Natural killer cell (primary cell): Measurements from ENCODE around the gene SLC35C1. TPM values are rescaled to one million over a fixed set of nuclear protein-coding genes. Genes with fewer than 3 reads are reported as not detected.

Experiments
- ATAC-seq, 3 donors: fragments of 150-1000 bp in 2 of 3; fragments of 200-7000 bp in 1 of 3; cut with Tn5 transposase; 1 replicate in 1 of 3; 2 replicates in 2 of 3; pipeline ENCODE4 v1.10.0; 2021; ENCODE audit warnings: mild to moderate bottlenecking in 2 of 3, moderate library complexity in 2 of 3
- DNase-seq, 2 donors: peaks; one replicate each; pipeline versions ENCODE4 v3.0.0 to v3.0.0-alpha.2; 2013 to 2021; ENCODE audit warnings: mixed read lengths in 1 of 2
- H3K27ac ChIP-seq: one replicate; pipeline ENCODE4 v1.5.1; 2013; ENCODE audit warnings: mild to moderate bottlenecking, low read length
- H3K27me3 ChIP-seq: one replicate; pipeline ENCODE4 v1.6.1; 2013; ENCODE audit warnings: low read length; ENCODE audit not compliant: control insufficient read depth, insufficient read depth
- H3K36me3 ChIP-seq: one replicate; pipeline ENCODE4 v1.6.1; 2013; ENCODE audit warnings: low read length; ENCODE audit not compliant: control insufficient read depth, insufficient read depth
- H3K4me1 ChIP-seq: one replicate; pipeline ENCODE4 v1.6.1; 2013; ENCODE audit warnings: low read length; ENCODE audit not compliant: control insufficient read depth, insufficient read depth
- H3K4me3 ChIP-seq: one replicate; pipeline ENCODE4 v1.5.1; 2013; ENCODE audit warnings: low read length
- H3K9me3 ChIP-seq: one replicate; pipeline ENCODE4 v1.6.1; 2013; ENCODE audit warnings: low read length; ENCODE audit not compliant: control insufficient read depth, insufficient read depth
- H3K27ac Mint-ChIP-seq, 2 donors: one replicate each; pipeline ENCODE4 v1.8.0; 2022; ENCODE audit warnings: mild to moderate bottlenecking in 2 of 2, mixed read lengths in 2 of 2, moderate library complexity in 1 of 2
- H3K27me3 Mint-ChIP-seq, 2 donors: one replicate each; pipeline ENCODE4 v1.8.0; 2022; ENCODE audit warnings: low read depth in 2 of 2, mixed read lengths in 2 of 2
- H3K36me3 Mint-ChIP-seq: one replicate; pipeline ENCODE4 v1.8.0; 2022; ENCODE audit warnings: mixed read lengths
- H3K4me1 Mint-ChIP-seq, 2 donors: one replicate each; pipeline ENCODE4 v1.8.0; 2022; ENCODE audit warnings: mixed read lengths in 2 of 2
- H3K4me3 Mint-ChIP-seq: one replicate; pipeline ENCODE4 v1.8.0; 2022; ENCODE audit warnings: mild to moderate bottlenecking, moderate library complexity, mixed read lengths
- H3K9me3 Mint-ChIP-seq, 2 donors: one replicate each; pipeline ENCODE4 v1.8.0; 2022; ENCODE audit warnings: mixed read lengths in 2 of 2
- WGBS: methylation state at CpG from one replicate; pipeline ENCODE4 v1.1.7; 2013; ENCODE audit warnings: missing lambda C conversion rate; ENCODE audit not compliant: insufficient coverage; 5-methylcytosine and 5-hydroxymethylcytosine counted together
- intact Hi-C: fragments of 100-400 bp; cut with micrococcal nuclease; formaldehyde crosslinking; loops from one replicate; pipeline ENCODE4 v1.14.2; 2022
- total RNA-seq, 4 donors: library from RNA; stranded (reverse); fragments of 120-200 nt in 1 of 4; gene quantifications; one replicate each; pipeline versions ENCODE4 v1.2.3 to v1.2.4, GENCODE V29; 2013 to 2022
- TF ChIP-seq, protein P1 (sequence below): fragments of 200-600 bp; IDR thresholded peaks from one replicate; pipeline ENCODE4 v1.8.0; 2022; ENCODE audit warnings: antibody characterized with exemption

The SLC35C1 gene
- total RNA-seq, 3 donors from 2014 or later (not counting 1 experiment from before 2014, with no cell fraction given) = 7.1 to 11.9 (median 9.5) TPM

DNA sequence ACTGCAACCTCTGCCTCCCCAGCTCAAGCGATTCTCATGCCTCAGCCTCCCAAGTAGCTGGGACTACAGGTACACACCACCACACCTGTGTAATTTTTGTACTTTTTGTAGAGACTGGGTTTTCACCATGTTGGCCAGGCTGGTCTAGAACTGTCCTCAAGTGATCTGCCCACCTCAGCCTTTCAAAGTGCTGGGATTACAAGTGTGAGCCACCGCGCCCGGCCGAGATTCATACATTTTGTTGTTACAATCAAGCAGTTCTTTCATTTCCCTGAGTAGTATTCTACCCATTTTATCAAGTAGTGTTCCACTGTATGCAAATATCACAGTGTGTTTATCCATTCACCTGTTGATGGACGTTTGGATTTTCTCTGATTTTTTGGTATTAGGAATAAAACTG, 26.6 kb upstream of the SLC35C1 start:
- no peaks in the 10 kb centered on the region for H3K4me1 ChIP-seq
- TF ChIP-seq, protein P1, sequence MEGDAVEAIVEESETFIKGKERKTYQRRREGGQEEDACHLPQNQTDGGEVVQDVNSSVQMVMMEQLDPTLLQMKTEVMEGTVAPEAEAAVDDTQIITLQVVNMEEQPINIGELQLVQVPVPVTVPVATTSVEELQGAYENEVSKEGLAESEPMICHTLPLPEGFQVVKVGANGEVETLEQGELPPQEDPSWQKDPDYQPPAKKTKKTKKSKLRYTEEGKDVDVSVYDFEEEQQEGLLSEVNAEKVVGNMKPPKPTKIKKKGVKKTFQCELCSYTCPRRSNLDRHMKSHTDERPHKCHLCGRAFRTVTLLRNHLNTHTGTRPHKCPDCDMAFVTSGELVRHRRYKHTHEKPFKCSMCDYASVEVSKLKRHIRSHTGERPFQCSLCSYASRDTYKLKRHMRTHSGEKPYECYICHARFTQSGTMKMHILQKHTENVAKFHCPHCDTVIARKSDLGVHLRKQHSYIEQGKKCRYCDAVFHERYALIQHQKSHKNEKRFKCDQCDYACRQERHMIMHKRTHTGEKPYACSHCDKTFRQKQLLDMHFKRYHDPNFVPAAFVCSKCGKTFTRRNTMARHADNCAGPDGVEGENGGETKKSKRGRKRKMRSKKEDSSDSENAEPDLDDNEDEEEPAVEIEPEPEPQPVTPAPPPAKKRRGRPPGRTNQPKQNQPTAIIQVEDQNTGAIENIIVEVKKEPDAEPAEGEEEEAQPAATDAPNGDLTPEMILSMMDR = no peak
- intact Hi-C loops = no loop called here
- Mint-ChIP-seq H3K4me1 (no peaks in the 10 kb centered on the region), H3K27ac (no peak overlapping the region), H3K36me3 (no peaks in the 10 kb centered on the region), H3K9me3 (no peaks in the 10 kb centered on the region), H3K27me3 (peaks cover 0 to 12% of the 10 kb centered on the region in 2 donors), H3K4me3 (no peak overlapping the region)
- DNase-seq = no peak
- no peaks in the 10 kb centered on the region for H3K36me3 ChIP-seq
- WGBS = 83% methylated on average over 6 of the region's 6 CpGs
- no peaks in the 10 kb centered on the region for H3K27me3 ChIP-seq
- no peak overlapping the region for H3K4me3 ChIP-seq
- H3K27ac ChIP-seq = no peak overlapping the region
- ATAC-seq = no peak
- H3K9me3 ChIP-seq = no peaks in the 10 kb centered on the region

DNA sequence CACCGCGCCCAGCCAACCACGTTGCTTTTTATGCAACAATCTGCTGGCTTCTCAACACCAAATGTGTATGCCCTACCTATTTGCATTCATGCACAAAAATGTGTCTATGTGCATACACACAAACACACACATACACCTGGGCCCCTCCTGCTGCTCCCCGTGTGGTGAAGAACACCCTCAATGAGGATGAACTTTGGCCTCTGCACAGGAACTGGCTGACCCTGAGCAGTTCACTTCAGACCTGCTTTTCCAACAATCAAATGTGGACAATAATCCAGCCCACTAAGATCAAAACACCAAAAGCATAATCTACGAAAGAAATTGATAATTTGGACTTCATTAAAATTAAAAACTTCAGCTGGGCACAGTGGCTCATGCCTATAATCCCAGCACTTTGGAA, 25.3 kb upstream of the SLC35C1 start:
- DNase-seq = no peak
- no peaks in the 10 kb centered on the region for H3K36me3 Mint-ChIP-seq
- no peak overlapping the region for H3K27ac Mint-ChIP-seq
- no peaks in the 10 kb centered on the region for H3K4me1 Mint-ChIP-seq
- intact Hi-C loops = no loop called here
- H3K4me3 Mint-ChIP-seq = no peak overlapping the region
- no peaks in the 10 kb centered on the region for H3K4me1 ChIP-seq
- TF ChIP-seq, protein P1 = no peak
- peaks cover 0 to 14% of the 10 kb centered on the region in 2 donors for H3K27me3 Mint-ChIP-seq
- H3K9me3 Mint-ChIP-seq = no peaks in the 10 kb centered on the region
- no peaks in the 10 kb centered on the region for H3K36me3 ChIP-seq
- H3K27me3 ChIP-seq = no peaks in the 10 kb centered on the region
- ATAC-seq = no peak
- no peak overlapping the region for H3K4me3 ChIP-seq
- WGBS = 86% methylated on average over 5 of the region's 5 CpGs
- H3K9me3 ChIP-seq = no peaks in the 10 kb centered on the region
- H3K27ac ChIP-seq = no peak overlapping the region

DNA sequence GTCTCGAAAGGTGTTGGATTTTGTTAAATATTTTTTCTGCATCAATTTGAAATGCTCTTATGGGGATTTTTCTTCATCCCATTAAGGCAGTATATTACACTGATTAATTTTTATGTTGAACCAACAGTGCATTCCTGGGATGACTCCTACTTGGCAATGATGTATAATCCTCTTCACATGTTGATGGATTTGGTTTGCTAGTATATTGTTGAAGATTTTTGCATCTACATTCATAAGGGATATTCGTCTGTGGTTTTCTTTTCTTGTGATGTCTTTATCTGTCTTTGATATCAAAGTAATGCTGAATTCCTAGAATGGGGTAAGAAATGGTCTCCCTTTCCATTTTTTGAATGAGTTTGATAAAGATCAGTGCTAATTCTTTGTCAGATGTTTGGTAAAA, 18.7 kb upstream of the SLC35C1 start:
- peaks cover 10% of the 10 kb centered on the region for H3K36me3 Mint-ChIP-seq
- 67% methylated on average over 1 of the region's 2 CpGs for WGBS
- H3K4me1 Mint-ChIP-seq = no peaks in the 10 kb centered on the region
- H3K9me3 Mint-ChIP-seq = no peaks in the 10 kb centered on the region
- H3K27ac Mint-ChIP-seq = no peak overlapping the region
- H3K4me3 Mint-ChIP-seq = no peak overlapping the region
- ATAC-seq = no peak
- no peaks in the 10 kb centered on the region for H3K36me3 ChIP-seq
- intact Hi-C loops = no loop called here
- peaks cover 22 to 31% of the 10 kb centered on the region in 2 donors for H3K27me3 Mint-ChIP-seq
- H3K4me3 ChIP-seq = no peak overlapping the region
- H3K27ac ChIP-seq = no peak overlapping the region
- H3K27me3 ChIP-seq = peaks cover 5% of the 10 kb centered on the region
- peaks cover 2% of the 10 kb centered on the region for H3K9me3 ChIP-seq
- no peak for DNase-seq
- no peaks in the 10 kb centered on the region for H3K4me1 ChIP-seq
- TF ChIP-seq, protein P1 = no peak

DNA sequence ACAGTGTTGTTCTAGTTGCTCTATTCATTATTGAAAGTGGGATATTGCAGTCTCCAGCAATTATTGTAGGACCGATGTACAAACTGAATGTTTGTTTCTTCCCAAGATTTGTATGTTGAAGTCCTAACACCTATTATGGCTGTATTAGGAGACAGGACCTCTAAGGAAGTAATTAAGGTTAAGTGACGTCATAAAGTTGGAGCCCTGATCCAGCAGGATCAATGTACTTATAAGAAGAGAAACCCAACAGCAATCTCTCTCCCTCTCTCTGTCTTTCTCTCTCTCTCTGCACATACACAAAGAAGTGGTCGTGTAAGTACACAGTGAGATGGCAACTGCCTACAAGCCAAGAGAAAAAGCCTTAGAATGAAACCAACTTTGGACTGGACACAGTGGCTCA, 16.1 kb upstream of the SLC35C1 start:
- Histone ChIP-seq H3K9me3 (peaks cover 2% of the 10 kb centered on the region), H3K4me1 (no peaks in the 10 kb centered on the region), H3K27ac (no peak overlapping the region), H3K4me3 (no peak overlapping the region), H3K27me3 (peaks cover 5% of the 10 kb centered on the region), H3K36me3 (no peaks in the 10 kb centered on the region)
- no peak overlapping the region for H3K27ac Mint-ChIP-seq
- H3K36me3 Mint-ChIP-seq = peaks cover 10% of the 10 kb centered on the region
- H3K4me1 Mint-ChIP-seq = no peaks in the 10 kb centered on the region
- H3K27me3 Mint-ChIP-seq = peaks cover 28 to 45% of the 10 kb centered on the region in 2 donors
- no peak overlapping the region for H3K4me3 Mint-ChIP-seq
- intact Hi-C loops = no loop called here
- ATAC-seq (no peak), DNase-seq (no peak)
- TF ChIP-seq, protein P1 = no peak
- WGBS = 95% methylated on average over 2 of the region's 3 CpGs
- H3K9me3 Mint-ChIP-seq = no peaks in the 10 kb centered on the region
